HG03196 (cell line): ENCODE results near the gene PPP2R3A.
"Not testable (repeated sequence)": the region's sequence is repeated elsewhere in the genome, so short reads cannot be mapped to it uniquely, and the experiment has no call there.

Experiments
- ATAC-seq: cut with Tn5 transposase; IDR thresholded peaks from one replicate; pipeline ENCODE4 v1.9.1; 2021; ENCODE audit not compliant: unreplicated experiment

Gene PPP2R3A

DNA sequence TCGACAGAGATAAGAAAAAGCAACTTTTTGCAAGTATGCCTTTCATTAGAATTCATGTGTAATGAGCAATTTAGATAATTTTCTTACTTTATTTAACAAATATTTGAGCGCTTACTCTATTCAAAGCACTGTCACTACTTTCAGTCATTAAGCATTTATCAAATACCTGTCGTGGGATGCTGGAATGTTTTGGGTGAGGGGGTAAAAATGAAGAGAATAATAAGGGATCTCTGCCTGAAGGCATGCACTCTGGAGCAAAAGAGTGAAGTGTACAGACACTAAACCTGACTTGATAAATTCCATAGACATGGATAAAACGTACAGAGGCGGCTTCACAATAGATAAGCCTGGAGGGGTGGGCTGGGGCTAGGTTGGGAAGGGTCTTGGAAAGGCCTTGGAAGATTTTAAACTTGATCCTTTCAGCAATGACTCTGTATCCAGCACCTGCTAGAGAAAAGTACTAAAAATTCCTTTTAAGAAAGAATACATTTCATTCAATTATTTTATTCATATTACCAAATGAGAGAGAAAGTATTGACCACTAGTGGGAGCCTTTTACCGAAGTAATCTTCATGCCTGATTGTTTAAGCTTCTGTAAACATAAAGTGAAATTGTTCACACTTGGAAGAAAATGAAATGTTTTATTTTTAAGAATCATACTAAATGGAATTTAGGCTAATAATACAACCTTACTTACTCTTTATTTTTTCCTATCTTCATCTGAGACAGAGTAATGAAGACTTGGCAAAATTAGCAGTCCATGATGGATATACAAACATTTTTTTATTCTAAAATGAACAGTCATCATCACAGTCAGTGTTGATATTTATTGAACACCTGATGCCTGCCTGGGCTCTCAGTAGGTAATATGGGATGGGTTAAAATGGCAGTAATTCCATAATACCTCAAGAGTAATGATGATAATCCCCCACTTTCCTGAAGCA, 113.2 kb downstream of the PPP2R3A start:
- ATAC-seq: no peak

DNA sequence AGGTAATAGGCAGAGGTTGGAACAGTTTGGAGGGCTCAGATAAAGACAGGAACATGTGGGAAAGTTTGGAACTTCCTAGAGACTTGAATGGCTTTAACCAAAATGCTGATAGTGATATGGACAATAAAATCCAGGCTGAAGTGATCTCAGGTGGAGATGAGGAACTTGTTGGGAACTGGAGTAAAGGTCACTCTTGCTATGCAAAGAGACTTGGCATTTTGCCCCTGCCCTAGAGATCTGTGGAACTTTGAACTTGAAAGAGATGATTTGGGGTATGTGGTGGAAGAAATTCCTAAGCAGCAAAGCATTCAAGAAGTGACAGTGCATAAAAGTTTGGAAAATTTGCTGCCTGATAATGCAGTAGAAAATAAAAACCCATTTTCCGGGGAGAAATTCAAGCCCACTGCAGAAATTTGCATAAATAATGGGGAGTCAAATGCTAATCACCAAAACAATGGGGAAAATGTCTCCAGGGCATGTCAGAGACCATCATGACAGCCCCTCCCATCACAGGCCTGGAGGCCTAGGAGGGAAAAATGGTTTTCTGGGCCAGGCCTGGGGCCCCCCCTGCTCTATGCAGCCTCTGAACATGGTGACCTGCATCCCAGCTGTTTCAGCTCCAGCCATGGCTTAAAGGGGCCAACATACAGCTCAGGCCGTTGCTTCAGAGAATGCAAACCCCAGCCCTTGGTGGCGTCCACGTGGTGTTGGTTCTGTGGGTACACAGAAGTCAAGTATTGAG, 118.3 kb downstream of the PPP2R3A start:
- not testable (repeated sequence) for ATAC-seq

DNA sequence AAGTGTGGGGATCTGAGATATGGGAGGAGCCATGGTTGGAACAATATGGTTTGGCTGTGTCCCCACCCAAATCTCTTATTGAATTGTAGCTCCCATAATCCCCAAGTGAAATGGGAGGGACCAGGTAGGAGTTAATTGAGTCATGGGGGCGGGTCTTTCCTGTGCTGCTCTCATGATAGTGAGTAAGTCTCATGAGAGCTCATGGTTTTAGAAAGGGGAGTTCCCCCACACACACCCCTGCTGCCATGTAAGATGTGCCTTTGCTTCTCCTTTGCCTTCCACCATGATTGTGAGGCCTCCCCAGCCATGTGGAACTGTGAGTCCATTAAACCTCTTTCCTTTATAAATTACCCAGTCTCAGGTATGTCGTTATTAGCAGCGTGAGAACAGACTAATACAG, 119.5 kb downstream of the PPP2R3A start:
- ATAC-seq: not testable (repeated sequence)

DNA sequence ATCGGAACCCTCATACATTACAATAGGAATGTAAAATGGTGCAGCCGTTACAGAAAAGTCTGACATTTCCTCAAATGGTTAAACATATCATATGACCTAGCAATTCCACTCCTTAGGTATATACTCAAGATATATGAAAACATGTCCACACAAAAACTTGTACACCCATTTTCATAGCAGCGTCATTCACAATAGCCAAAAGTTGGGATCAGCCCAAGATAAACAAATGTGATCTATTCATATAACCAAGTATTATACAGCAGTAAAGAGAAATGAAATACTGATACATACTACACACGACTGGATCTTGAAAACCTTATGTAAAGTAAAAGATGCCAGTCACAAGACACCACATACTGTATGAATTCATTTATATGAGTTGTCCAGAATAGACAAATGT, 128.2 kb downstream of the PPP2R3A start:
- ATAC-seq: no peak

DNA sequence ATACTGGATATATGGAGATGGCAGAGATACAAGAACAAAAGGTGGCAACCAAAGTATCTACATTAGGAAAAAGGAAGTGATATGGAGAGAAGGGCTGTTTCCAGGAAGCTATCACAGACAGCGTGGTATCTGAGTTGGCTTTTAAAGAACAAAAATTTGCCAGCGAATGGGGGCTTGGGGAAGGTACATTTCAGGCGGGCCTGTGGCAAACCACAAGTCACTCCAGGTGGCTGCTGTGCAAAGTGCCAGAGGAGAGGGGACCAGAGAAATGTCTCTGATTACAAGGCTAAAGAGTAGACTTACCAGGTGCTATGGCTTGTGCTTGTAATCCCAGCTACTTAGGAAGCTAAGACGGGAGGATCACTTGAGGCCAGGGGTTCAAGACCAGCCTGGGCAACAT, 139.5 kb downstream of the PPP2R3A start:
- no peak for ATAC-seq

DNA sequence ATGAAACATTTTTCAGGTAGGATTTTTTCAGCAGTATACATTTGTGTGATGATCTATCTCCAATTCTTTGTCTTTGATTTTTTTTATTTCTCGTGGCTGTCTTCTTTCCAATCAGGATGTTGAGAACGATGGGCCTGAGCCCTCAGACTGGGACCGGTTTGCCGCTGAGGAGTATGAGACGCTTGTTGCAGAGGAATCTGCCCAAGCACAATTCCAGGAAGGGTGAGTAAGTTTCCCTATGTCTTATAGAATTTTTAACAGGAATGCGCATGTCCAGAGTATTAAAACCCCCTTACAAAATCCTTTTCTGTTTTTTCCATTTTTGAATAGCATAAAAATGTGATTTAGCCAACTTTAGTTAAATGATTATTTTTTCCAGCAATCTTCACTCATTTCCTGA, 140.6 kb downstream of the PPP2R3A start:
- no peak for ATAC-seq

DNA sequence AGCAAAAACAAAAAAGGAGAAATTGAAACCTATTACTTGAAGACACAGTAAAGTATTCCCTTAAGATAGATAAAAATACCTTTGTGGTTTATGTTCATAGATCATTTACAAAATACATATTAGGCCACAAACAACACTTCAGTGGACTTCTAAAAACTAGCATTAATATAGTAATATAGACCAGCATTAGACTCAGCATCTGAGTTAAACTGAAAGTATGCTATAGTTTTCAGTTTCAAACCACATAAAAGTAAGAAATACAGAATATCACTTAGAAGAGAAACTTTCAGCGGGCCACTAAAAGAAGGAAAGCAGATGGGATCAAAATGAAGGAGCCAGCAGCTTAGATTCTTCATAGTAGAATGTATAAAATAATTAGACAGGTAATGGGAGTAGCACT, 144.0 kb downstream of the PPP2R3A start:
- peak; percentile 93 for ATAC-seq

DNA sequence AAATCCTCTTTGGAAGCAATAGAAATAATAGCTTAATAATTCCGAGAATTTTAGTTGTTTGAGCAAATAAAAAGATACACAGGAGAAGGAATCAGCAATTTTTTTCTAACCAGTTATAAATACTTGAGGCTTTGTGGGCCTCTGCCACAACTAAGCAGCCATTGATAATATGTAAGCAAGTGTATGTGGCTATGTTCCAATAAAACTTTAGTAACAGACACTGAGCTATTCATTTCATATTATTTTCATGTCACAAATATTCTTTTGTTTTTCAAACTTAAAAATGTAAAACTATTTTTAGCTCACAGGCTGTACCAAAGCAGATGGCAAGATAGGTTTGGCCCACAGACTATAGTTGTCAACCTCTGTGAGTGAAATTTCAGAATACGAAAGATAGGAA, 145.0 kb downstream of the PPP2R3A start:
- ATAC-seq: no peak

DNA sequence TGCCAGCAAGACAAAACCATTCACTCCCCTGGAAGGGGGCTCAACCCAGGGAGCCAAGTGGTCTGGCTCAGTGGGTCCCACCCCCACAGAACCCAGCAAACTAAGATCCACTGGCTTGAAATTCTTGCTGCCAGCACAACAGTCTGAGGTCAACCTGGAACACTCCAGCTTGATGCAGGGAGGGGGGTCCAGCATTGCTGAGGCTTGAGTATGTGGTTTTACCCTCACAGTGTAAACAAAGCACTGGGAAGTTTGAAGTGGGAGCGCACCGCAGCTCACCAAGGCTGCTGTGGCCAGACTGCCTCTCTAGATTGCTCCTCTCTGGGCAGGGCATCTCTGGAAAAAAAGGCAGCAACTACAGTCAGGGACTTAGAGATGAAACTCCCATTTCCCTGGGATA, 148.9 kb downstream of the PPP2R3A start:
- no peak for ATAC-seq

DNA sequence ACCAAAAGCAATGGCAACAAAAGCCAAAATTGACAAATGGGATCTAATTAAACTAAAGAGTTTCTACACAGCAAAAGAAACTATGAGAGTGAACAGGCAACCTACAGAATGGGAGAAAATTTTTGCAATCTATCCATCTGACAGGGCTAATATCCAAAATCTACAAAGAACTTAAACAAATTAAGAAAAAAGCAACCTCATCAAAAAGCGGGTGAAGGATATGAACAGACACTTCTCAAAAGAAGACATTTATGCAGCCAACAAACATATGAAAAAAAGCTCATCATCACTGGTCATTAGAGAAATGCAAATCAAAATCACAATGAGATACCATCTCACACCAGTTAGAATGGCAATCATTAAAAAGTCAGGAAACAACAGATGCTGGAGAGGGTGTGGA, 153.8 kb downstream of the PPP2R3A start:
- ATAC-seq: not testable (repeated sequence)

DNA sequence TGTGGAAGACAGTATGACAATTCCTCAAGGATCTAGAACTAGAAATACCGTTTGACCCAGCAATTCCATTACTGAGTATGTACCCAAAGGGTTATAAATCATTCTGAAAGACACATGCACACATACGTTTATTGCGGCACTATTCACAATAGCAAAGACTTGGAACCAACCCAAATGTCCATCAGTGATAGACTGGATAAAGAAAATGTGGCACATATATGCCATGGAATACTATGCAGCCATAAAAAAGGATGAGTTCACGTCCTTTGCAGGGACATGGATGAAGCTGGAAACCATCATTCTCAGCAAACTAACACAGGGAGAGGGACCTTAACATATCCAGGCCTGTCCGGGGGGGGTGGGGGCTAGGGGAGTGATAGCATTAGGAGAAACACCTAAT, 154.3 kb downstream of the PPP2R3A start:
- ATAC-seq: not testable (repeated sequence)

DNA sequence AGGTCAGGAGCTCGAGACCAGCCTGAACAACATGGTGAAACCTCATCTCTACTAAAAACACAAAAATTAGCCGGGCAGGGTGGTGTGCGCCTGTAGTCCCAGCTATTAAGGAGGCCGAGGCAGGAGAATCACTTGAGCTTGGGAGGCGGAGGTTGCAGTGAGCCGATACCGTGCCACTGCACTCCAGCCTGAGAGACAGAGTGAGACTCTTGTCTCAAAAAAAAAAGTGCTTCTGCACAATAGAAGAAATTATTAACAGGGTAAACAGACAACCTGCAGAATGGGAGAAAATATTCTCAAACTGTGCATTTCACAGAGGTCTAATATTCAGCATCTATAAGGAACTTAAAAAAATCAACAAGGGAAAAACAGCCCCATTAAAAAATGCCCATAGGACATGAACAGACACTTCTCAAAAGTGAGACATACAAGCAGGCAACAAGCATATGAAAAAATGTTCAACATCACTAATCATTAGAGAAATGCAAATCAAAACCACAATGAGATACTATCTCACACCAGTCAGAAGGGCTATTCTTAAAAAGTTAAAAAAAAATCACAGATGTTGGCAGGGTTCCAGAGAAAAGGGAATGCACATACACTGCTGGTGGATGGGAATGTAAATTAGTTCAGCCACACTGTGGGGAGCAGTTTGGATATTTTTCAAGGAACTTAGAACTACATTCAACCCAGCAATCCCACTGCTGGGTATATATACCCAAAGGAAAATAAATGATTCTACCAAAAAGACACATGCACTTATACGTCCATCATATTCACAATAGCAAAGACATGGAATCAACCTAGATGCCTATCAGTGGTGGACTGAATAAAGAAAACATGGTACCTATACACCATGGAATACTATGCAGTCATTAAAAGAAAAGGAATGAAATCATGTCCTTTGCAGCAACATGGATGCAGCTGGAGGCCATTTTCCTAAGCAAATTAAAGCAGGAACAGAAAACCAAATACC, 155.1 kb downstream of the PPP2R3A start:
- ATAC-seq: peak; percentile 77

DNA sequence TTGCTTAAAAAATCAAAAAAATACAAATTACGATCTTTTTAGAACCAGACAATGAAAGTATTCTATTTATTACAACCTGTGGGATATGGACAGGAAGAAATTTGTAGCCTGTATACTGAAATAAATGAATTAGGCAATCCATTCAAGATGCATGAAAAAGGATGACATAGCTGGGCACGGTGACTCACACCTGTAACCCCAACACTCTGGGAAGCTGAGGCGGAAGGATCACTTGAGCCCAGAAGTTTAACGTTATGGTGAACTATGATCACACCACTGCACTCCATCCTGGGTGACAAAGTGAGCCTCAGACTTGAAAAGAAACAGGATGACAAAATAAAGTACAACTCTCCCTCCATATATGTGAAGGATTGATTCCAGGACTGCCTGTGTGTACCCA, 156.5 kb downstream of the PPP2R3A start:
- ATAC-seq: no peak

DNA sequence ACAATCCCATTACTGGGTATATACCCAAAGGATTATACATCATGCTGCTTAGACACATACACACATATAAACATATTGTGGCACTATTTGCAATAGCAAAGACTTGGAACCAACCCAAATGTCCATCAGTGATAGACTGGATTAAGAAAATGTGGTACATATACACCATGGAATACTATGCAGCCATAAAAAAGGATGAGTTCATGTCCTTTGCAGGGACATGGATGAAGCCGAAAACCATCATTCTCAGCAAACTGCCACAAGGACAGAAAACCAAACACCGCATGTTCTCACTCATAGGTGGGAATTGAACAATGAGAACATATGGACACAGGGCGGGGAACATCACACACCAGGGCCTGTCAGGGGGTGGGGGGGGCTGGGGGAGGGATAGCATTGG, 166.1 kb downstream of the PPP2R3A start:
- not testable (repeated sequence) for ATAC-seq

DNA sequence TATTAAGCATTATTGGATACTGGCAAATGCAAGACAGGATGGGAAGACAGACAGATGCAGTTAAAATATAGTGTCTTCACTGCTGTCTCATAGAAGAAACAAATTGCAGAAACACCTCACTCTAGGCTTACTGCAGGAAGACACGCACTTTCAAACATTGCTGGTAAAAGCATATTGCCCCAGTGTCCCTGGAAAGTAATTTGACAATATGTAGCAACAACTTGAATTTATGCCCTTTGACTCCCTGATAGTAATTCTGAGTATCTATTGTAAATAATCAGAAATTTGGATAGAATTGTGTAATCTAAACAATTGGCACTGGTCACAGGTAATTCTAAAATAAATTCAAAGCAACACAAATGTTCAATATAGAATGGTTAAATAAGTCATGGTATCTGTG, 168.6 kb downstream of the PPP2R3A start:
- no peak for ATAC-seq

DNA sequence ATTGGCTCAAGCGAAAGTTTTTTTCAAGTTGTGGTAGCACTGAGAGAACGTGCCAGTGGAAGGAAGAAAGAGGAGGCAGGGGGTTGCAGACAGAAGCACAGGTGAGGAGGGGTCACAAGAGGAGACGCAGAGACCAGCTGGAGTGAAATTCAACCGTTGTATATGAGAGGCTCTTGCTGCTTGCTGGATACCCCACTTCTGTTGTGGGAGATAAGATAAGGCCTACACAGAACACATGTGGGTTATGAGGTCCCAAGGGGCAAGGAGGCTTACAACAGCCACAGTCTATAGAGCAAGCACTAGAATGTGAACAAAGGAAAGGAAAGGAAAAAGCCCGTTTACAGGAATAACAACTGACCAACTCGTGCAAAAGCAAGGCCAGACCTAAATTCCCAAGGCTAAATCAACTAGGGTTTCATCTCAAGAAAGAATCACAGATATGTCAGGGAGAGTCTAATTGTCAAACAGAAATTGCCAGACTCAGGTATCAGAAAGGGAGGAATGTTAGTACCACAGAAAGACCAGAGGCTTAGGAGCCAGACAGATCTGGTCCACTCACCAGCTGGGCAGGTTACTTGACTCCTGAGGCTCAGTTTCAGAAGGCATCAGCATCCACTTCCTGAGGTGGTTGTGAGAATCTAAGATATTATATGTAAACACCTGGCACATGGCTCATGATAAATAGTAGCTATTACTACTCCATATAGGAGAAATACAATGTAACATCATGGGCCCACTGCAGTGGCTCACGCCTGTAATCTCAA, 169.7 kb downstream of the PPP2R3A start:
- no peak for ATAC-seq

DNA sequence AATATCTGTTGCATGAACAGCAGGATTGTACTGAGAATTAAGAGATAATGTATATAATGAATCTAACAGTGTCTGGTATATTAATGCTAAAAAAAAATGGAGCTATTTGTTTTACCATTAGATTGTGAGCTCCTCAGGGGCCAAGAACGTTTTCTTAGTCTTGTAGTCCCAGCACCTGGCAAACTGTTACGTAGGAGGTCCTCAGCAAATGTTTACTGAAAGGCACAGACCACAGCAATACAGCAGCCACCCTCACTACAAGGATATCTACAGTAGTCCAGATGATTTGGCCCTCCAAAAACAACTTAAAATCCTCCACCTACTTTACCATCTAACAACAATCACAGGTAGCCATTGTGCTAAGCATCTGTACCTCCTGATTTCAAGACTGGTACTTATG, 170.9 kb downstream of the PPP2R3A start:
- ATAC-seq: no peak

DNA sequence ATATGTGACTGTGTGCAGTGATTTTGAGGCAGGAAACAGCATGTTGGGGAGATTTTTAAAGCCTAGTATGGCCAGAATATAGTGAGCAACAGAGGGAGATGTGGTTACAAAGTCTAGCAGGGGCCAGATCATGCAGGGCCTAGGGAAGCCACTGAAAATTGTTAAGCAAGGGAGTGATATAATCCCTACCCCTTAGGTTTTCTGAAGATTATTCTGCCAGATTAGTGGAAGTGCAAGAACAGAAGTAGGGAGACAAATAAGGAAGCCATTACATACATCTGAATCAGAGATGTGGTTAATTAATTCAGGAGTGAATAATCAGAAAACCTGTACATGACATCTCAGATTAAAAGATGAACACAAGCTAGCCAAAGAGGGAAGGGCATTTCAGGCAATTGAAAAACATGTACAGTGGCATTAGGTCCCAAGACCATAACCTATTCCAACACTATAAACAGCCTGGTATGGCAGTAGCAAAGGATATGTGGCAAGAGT, 175.8 kb downstream of the PPP2R3A start:
- ATAC-seq: no peak

DNA sequence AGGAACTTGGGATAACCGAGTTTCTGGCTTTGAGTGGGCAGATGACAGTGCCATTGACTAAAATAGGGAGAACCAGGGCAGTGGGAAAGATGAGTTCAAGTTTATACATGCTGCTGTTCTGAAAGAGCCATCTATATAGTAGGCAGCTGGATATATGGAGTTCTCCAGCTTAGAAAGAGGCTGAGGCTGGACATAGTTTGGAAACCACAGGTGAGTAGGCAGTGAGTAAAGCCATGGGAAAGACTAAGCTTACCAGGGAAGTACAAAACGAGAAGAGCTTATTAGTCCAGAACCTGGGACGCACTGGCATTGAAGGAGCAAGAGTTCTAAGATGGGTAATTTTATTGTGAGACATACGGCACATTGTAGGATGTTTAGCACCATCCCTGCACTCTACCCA, 176.4 kb downstream of the PPP2R3A start:
- no peak for ATAC-seq

DNA sequence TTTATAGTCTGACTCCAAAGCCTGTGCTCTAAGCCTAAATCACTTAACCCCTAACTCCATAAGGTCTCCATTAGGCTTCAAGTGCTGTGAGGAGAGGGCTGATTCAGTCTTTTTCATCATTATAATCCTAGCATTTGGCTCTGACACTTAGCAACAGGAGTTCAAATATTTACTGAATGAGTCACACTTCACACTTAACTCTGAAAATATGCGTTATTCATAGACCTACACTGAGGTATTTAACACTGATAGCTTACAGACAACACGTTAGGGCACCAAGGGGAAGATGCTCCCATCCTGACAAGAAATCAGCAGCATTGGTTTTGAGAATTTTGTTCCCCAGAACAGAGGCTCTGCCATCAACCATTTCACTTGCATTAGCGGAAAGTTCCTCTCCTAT, 177.1 kb downstream of the PPP2R3A start:
- no peak for ATAC-seq
